Loucy (cell line): ENCODE results near the gene CELSR1.

ENCODE experiments used
- H2AFZ ChIP-seq: fragments of 200-600 bp; sonication (generic); 2 replicates; pipeline ENCODE4 v1.6.0; 2016; ENCODE audit warnings: antibody characterized with exemption, mild to moderate bottlenecking, low read length, moderate library complexity
- H3F3A ChIP-seq: fragments of 200-600 bp; 2 replicates; pipeline ENCODE4 v1.6.0; 2016; ENCODE audit warnings: antibody characterized with exemption, low read depth, mild to moderate bottlenecking
- H3K27me3 ChIP-seq: fragments of 200-600 bp; sonication (generic); 2 replicates; pipeline ENCODE4 v1.6.1; 2014; ENCODE audit warnings: low read length, mild to moderate bottlenecking; ENCODE audit not compliant: insufficient read depth, poor library complexity, severe bottlenecking
- H3K36me3 ChIP-seq: fragments of 200-600 bp; sonication (generic); 2 replicates; pipeline ENCODE4 v1.6.1; 2016; ENCODE audit warnings: low read length; ENCODE audit not compliant: insufficient read depth
- H3K4me1 ChIP-seq: fragments of 200-600 bp; sonication (generic); 2 replicates; pipeline ENCODE4 v1.5.1; 2014; ENCODE audit warnings: low read length, mild to moderate bottlenecking; ENCODE audit not compliant: insufficient read depth, poor library complexity, severe bottlenecking
- H3K4me2 ChIP-seq: fragments of 200-600 bp; sonication (generic); 2 replicates; pipeline ENCODE4 v1.6.0; 2014; ENCODE audit warnings: antibody characterized with exemption, low read length, low read depth, mild to moderate bottlenecking; ENCODE audit not compliant: poor library complexity, severe bottlenecking
- H3K4me3 ChIP-seq: fragments of 200-600 bp; sonication (generic); 2 replicates; pipeline ENCODE4 v1.5.1; 2014; ENCODE audit warnings: low read length, mild to moderate bottlenecking, mixed read lengths; ENCODE audit not compliant: poor library complexity, severe bottlenecking
- H3K79me2 ChIP-seq: fragments of 200-600 bp; sonication (generic); 2 replicates; pipeline ENCODE4 v1.6.1; 2014; ENCODE audit warnings: low read length; ENCODE audit not compliant: insufficient read depth
- H3K9ac ChIP-seq: fragments of 200-600 bp; sonication (generic); 2 replicates; pipeline ENCODE4 v1.6.0; 2014; ENCODE audit warnings: mild to moderate bottlenecking, low read depth, low read length, moderate library complexity; ENCODE audit not compliant: poor library complexity, severe bottlenecking
- H3K9me2 ChIP-seq: fragments of 200-600 bp; sonication (generic); replicated peaks from 2 replicates; pipeline ENCODE4 v1.6.1; 2016; ENCODE audit warnings: low read depth, low read length, mixed read lengths
- H3K9me3 ChIP-seq: fragments of 200-600 bp; sonication (generic); 2 replicates; pipeline ENCODE4 v1.6.1; 2014; ENCODE audit warnings: mild to moderate bottlenecking, antibody characterized with exemption, low read length, low read depth; ENCODE audit not compliant: insufficient read depth
- H4K20me1 ChIP-seq: fragments of 200-600 bp; sonication (generic); 2 replicates; pipeline ENCODE4 v1.6.0; 2014; ENCODE audit warnings: antibody characterized with exemption, low read length, mild to moderate bottlenecking; ENCODE audit not compliant: insufficient read depth, poor library complexity, severe bottlenecking
- CTCF ChIP-seq: fragments of 200-600 bp; sonication (generic); conservative IDR thresholded peaks from 2 replicates; pipeline ENCODE4 v1.5.1; 2014; ENCODE audit warnings: mild to moderate bottlenecking, antibody characterized with exemption, low read length
- EZH2phosphoT487 ChIP-seq: fragments of 200-600 bp; IDR thresholded peaks from 2 replicates; pipeline ENCODE4 v1.6.1; 2018; ENCODE audit warnings: antibody characterized with exemption, mild to moderate bottlenecking, moderate library complexity, borderline replicate concordance

The CELSR1 gene

GRCh38 chr22:46362203-46362933, 175.1 kb downstream of the CELSR1 start:
- no peak overlapping the region for H3K4me3 ChIP-seq
- H3K4me2 ChIP-seq = no peak overlapping the region
- H3K36me3 ChIP-seq = peaks cover 2% of the 10 kb centered on the region; the same call in 1 of the 2 replicates
- no peaks in the 10 kb centered on the region for H3K4me1 ChIP-seq
- no peaks in the 10 kb centered on the region for H3K9me3 ChIP-seq
- no peaks in the 10 kb centered on the region for H4K20me1 ChIP-seq
- no peaks in the 10 kb centered on the region for H3K79me2 ChIP-seq
- H2AFZ ChIP-seq = no peak overlapping the region
- no peaks in the 10 kb centered on the region for H3K9me2 ChIP-seq
- H3K27me3 ChIP-seq = no peaks in the 10 kb centered on the region
- TF ChIP-seq CTCF (no peak), EZH2phosphoT487 (no peak)
- no peak overlapping the region for H3K9ac ChIP-seq
- no peaks in the 10 kb centered on the region for H3F3A ChIP-seq

DNA sequence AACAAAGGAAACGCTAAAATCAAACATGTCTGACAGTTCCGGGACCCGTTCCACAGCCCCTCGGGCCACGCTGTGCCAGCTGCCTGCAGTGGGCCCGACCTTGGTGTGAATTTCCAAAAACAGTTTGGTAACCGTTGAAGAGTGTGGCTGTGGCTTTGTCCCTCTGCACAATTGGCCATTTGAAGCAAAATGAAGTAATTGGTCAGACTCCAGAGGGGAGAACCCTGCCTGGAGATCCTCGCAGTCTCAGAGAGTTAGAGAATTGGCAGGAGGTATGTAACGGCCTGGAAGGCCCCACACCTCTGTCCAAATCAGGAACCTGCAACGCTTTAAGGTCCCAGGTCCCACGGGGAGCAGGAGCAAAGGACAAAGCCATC, 175.6 kb downstream of the CELSR1 start:
- Histone ChIP-seq H3F3A (no peaks in the 10 kb centered on the region), H3K4me3 (no peak overlapping the region), H3K9ac (no peak overlapping the region), H3K4me2 (no peak overlapping the region), H3K9me2 (no peaks in the 10 kb centered on the region), H3K27me3 (no peaks in the 10 kb centered on the region), H3K9me3 (no peaks in the 10 kb centered on the region), H4K20me1 (no peaks in the 10 kb centered on the region), H3K4me1 (no peaks in the 10 kb centered on the region), H3K79me2 (no peaks in the 10 kb centered on the region), H2AFZ (no peak overlapping the region), H3K36me3 (peaks cover 7% of the 10 kb centered on the region; the same call in 1 of the 2 replicates)
- no peak for TF ChIP-seq EZH2phosphoT487
- TF ChIP-seq CTCF = no peak

DNA sequence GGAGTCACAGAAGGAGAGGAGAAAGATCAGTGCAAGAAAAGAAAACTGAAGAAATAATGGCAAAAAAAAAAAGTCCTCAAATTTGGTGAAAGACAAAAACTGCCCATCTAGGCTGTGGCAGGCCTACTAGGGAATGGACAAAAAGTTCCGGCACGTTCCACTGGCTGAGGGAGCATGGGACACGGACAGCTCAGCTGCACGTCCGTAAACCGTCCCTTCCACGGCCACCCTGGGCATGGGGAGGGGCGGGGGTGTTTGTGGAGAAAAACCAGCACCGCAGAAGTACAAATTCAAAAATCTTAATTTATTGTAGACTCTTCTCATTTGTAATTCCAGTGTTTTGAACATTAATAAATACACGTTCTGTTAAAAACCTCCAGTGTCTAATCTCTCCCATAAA, 176.5 kb downstream of the CELSR1 start:
- H3K4me3 ChIP-seq = no peak overlapping the region
- H3K79me2 ChIP-seq = no peaks in the 10 kb centered on the region
- TF ChIP-seq EZH2phosphoT487 (no peak), CTCF (no peak)
- H3K4me2 ChIP-seq = no peak overlapping the region
- H3K9ac ChIP-seq = no peak overlapping the region
- H2AFZ ChIP-seq = no peak overlapping the region
- H4K20me1 ChIP-seq = no peaks in the 10 kb centered on the region
- H3K4me1 ChIP-seq = no peaks in the 10 kb centered on the region
- no peaks in the 10 kb centered on the region for H3K9me3 ChIP-seq
- no peaks in the 10 kb centered on the region for H3K9me2 ChIP-seq
- peaks cover 9% of the 10 kb centered on the region; the same call in 1 of the 2 replicates for H3K36me3 ChIP-seq
- no peaks in the 10 kb centered on the region for H3K27me3 ChIP-seq
- no peaks in the 10 kb centered on the region for H3F3A ChIP-seq
